H7 (cell line): ENCODE results near the gene SEC23IP. TPM values are rescaled to one million over a fixed set of nuclear protein-coding genes. Genes with fewer than 3 reads are reported as not detected.

Source experiments
- DNase-seq: peaks from one replicate; pipeline ENCODE4 v3.0.0; 2012
- H3K27me3 ChIP-seq: 2 replicates; pipeline ENCODE4 v1.6.0; 2011; ENCODE audit warnings: mild to moderate bottlenecking, low read length; ENCODE audit not compliant: control insufficient read depth, insufficient read depth
- H3K36me3 ChIP-seq: replicated peaks from 2 replicates; pipeline ENCODE4 v1.5.1; 2011; ENCODE audit warnings: low read length; ENCODE audit not compliant: control insufficient read depth, insufficient read depth
- H3K4me3 ChIP-seq: 2 replicates; pipeline ENCODE4 v1.5.1; 2011; ENCODE audit warnings: low read depth, mild to moderate bottlenecking, control low read depth, low read length, moderate library complexity; ENCODE audit not compliant: insufficient read depth
- total RNA-seq: library from RNA; depleted of rRNA; stranded (reverse); fragments of >200 nt; shearing (Covaris generic); gene quantifications from 2 replicates; pipeline ENCODE4 v1.2.3, GENCODE V29; 2014; rRNA removed

SEC23IP gene
- total RNA-seq, 1 experiment from 2014 or later, result 28.7 TPM

DNA sequence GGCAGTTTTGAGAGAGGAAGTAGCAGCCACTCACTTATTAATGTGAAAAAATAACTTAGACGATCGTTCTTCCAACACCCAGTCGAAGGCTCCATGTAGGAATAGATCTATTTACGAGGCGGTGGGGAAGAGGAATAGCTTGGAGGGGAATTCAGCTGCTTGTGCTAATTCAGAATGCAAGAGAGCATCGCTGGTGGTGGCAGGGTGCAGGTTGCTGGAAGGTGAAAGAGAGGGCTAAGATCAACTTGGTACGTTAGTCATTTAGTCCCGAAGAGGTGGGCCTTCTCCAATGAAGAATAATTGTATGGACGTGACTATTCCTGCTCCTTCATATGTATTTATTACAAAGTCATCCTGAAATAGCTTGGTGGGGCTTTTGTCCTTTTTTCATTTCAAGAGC, 98.5 kb downstream of the SEC23IP start:
- Histone ChIP-seq H3K36me3 (no peaks in the 10 kb centered on the region), H3K4me3 (no peak overlapping the region), H3K27me3 (no peaks in the 10 kb centered on the region)
- DNase-seq, result no peak

DNA sequence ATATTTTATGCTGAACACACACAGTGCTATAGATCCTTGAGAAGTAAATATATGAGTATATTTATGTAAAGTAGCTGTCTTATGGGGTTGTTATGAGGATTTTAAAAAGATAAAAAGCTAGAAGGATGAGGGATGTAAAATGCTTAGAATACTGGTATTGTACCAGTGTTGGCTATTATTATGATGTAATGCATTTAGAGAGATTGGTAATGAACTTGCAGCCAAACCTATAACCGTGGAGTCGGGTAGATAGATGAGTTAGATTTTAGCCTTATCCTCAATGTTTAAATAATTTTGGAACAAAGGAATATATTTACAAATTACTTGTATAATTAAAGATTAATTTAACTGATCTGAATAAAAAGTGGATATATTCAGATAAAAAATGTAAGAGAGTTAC, 99.3 kb downstream of the SEC23IP start:
- Histone ChIP-seq H3K36me3 (no peaks in the 10 kb centered on the region), H3K27me3 (no peaks in the 10 kb centered on the region), H3K4me3 (no peak overlapping the region)
- DNase-seq, result no peak

Other genes starting within 250 kb of the SEC23IP start
- 8.4 and 8.6 TPM in 2 replicates for gene BAG3, start 241.3 kb upstream of the SEC23IP start, total RNA-seq
- gene INPP5F, start 166.7 kb upstream of the SEC23IP start, total RNA-seq, result 141 and 152 TPM in 2 replicates
- 82.8 and 84.4 TPM in 2 replicates for gene MCMBP, start 19.9 kb upstream of the SEC23IP start, total RNA-seq